Parathyroid adenoma (tissue), 2 donors: ENCODE measurements around the gene SLC17A2.

Source experiments
- H2AFZ ChIP-seq: fragments of 300-600 bp; sonication (generic); one replicate; pipeline ENCODE4 v1.7.0; 2017; ENCODE audit warnings: antibody characterized with exemption, mild to moderate bottlenecking
- H3K27ac ChIP-seq: fragments of 300-600 bp; sonication (generic); one replicate; pipeline ENCODE4 v1.7.0; 2017
- H3K27me3 ChIP-seq: fragments of 300-600 bp; sonication (generic); one replicate; pipeline ENCODE4 v1.7.0; 2017; ENCODE audit warnings: low read length; ENCODE audit not compliant: control insufficient read depth, insufficient read depth
- H3K36me3 ChIP-seq: fragments of 300-600 bp; sonication (generic); one replicate; pipeline ENCODE4 v1.7.0; 2017; ENCODE audit warnings: low read length; ENCODE audit not compliant: control insufficient read depth, insufficient read depth
- H3K4me1 ChIP-seq: fragments of 300-600 bp; sonication (generic); one replicate; pipeline ENCODE4 v1.7.0; 2017; ENCODE audit warnings: control low read depth
- H3K4me2 ChIP-seq: fragments of 300-600 bp; sonication (generic); one replicate; pipeline ENCODE4 v1.7.0; 2017; ENCODE audit warnings: low read length
- H3K4me3 ChIP-seq: fragments of 300-600 bp; sonication (generic); one replicate; pipeline ENCODE4 v1.7.0; 2017; ENCODE audit warnings: low read depth, low read length
- H3K79me2 ChIP-seq: fragments of 300-600 bp; sonication (generic); one replicate; pipeline ENCODE4 v1.7.0; 2017; ENCODE audit warnings: control low read depth
- H3K9ac ChIP-seq: fragments of 300-600 bp; sonication (generic); one replicate; pipeline ENCODE4 v1.7.0; 2017; ENCODE audit warnings: mild to moderate bottlenecking
- H3K9me3 ChIP-seq: fragments of 300-600 bp; sonication (generic); one replicate; pipeline ENCODE4 v1.7.0; 2017; ENCODE audit warnings: low read length; ENCODE audit not compliant: control insufficient read depth
- CTCF ChIP-seq: fragments of 300-600 bp; sonication (generic); IDR thresholded peaks from one replicate; pipeline ENCODE4 v1.7.0; 2017; ENCODE audit warnings: antibody characterized with exemption, mild to moderate bottlenecking
- donor health status: primary hyperparathyroidism.

The SLC17A2 gene

DNA sequence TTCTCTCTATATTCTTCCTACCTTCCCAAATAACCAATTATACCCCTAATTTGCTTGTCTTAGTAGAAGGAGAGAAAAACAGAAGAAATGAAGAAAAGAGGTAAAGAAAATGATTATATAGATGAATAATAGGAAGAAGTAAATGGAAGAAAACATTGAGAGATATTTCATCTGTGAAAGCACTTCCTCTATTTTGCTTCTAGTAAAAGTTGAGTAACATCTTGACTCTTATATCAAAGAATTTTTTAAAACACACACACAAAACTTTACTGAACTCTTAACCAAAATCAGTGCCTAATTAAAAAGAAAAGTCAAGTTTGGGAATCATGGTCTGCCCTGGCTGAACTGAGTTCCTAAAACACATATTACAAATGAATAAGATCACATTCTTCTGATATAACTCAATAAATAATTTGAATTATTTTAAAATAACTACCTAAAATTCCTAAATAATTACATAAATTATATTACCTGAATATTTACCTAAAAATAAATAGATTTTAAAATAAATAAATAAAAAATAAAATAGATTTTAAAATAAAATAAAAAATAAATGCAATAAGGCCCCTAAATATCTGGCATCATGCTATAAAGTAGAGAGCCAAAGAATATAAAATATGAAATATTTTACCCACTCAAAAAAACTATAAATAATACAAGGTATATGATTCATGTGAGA, 8.8 kb downstream of the SLC17A2 start:
- no peak overlapping the region for H3K9ac ChIP-seq
- H3K27me3 ChIP-seq = no peaks in the 10 kb centered on the region
- no peak overlapping the region for H2AFZ ChIP-seq
- no peaks in the 10 kb centered on the region for H3K36me3 ChIP-seq
- H3K4me1 ChIP-seq = no peaks in the 10 kb centered on the region
- H3K27ac ChIP-seq = no peak overlapping the region
- H3K9me3 ChIP-seq = no peaks in the 10 kb centered on the region
- no peak overlapping the region for H3K4me2 ChIP-seq
- no peak overlapping the region for H3K4me3 ChIP-seq
- H3K79me2 ChIP-seq = no peaks in the 10 kb centered on the region
- no peak for TF ChIP-seq CTCF

- no peak overlapping the region for H3K4me3 ChIP-seq
- no peaks in the 10 kb centered on the region for H3K36me3 ChIP-seq
- H3K9ac ChIP-seq = no peak overlapping the region
- no peaks in the 10 kb centered on the region for H3K27me3 ChIP-seq
- H3K9me3 ChIP-seq = no peaks in the 10 kb centered on the region
- H3K4me1 ChIP-seq = no peaks in the 10 kb centered on the region
- no peaks in the 10 kb centered on the region for H3K79me2 ChIP-seq
- H2AFZ ChIP-seq = no peak overlapping the region
- H3K27ac ChIP-seq = no peak overlapping the region
- no peak for TF ChIP-seq CTCF
- no peak overlapping the region for H3K4me2 ChIP-seq
Observed at GRCh38 chr6:25919657-25920056, 10.8 kb downstream of the SLC17A2 start.

GRCh38 chr6:25918083-25918683, 12.3 kb downstream of the SLC17A2 start:
- H2AFZ ChIP-seq = no peak overlapping the region
- H3K4me3 ChIP-seq = no peak overlapping the region
- H3K27me3 ChIP-seq = no peaks in the 10 kb centered on the region
- H3K36me3 ChIP-seq = no peaks in the 10 kb centered on the region
- no peaks in the 10 kb centered on the region for H3K4me1 ChIP-seq
- no peak for TF ChIP-seq CTCF
- no peaks in the 10 kb centered on the region for H3K79me2 ChIP-seq
- no peaks in the 10 kb centered on the region for H3K9me3 ChIP-seq
- H3K4me2 ChIP-seq = no peak overlapping the region
- no peak overlapping the region for H3K9ac ChIP-seq
- no peak overlapping the region for H3K27ac ChIP-seq

DNA sequence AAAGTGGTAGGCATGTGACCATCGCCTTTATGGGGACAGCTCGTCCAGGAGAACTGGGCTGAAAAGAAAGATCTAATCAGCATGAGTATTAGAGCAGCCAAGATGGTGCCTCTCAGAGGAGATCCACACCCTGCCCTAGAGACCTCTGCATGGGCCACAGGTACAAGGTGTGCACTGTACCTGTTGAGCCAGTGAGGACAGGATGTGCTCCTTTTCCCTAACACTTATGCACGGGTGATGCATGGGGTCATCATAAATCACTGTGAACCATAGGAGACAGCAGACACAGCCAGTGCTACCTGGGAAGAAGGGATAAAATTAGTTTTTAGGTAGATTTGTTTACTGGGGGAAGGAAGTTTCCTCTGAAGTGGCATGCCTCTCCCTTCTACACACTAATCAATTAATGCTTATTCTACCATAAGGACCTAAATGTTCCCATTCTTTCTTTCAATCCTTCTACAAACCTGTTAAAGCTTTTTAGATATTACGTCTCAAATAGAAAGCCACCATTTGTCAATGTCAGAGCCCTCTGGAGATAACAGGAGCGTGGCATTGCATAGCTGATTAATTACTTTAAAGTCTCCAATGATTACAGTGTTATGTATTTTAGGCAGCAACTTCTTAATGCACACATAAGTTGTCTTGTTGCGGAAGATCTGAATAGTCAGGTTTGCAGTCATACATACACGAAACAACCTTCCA, 13.6 kb downstream of the SLC17A2 start:
- H3K79me2 ChIP-seq = no peaks in the 10 kb centered on the region
- no peak for TF ChIP-seq CTCF

More for the DNA sequence above, 13.6 kb downstream of the SLC17A2 start:
- H2AFZ ChIP-seq = no peak overlapping the region
- no peaks in the 10 kb centered on the region for H3K27me3 ChIP-seq
- H3K9ac ChIP-seq = no peak overlapping the region
- H3K9me3 ChIP-seq = no peaks in the 10 kb centered on the region
- no peak overlapping the region for H3K4me3 ChIP-seq
- H3K4me1 ChIP-seq = no peaks in the 10 kb centered on the region
- no peak overlapping the region for H3K4me2 ChIP-seq
- H3K27ac ChIP-seq = no peak overlapping the region
- H3K36me3 ChIP-seq = no peaks in the 10 kb centered on the region
